WTC11 (cell line): ENCODE data around the gene SLC38A3.

ENCODE experiments used
- FOXP1 ChIP-seq: sonication (generic); formaldehyde crosslinking; IDR thresholded peaks from 2 replicates; pipeline ENCODE4 v1.8.0; 2022; ENCODE audit warnings: missing genetic modification reagents, mild to moderate bottlenecking, moderate library complexity, borderline replicate concordance
- JUN ChIP-seq: sonication (generic); formaldehyde crosslinking; IDR thresholded peaks from 2 replicates; pipeline ENCODE4 v1.8.0; 2023; ENCODE audit warnings: mild to moderate bottlenecking, missing genetic modification reagents
- NR1H2 ChIP-seq: sonication (generic); formaldehyde crosslinking; IDR thresholded peaks from 2 replicates; pipeline ENCODE4 v1.9.0; 2021; ENCODE audit warnings: mild to moderate bottlenecking, moderate library complexity, missing genetic modification reagents
- TF ChIP-seq, protein P1 (sequence below): fragments of 200-600 bp; IDR thresholded peaks from 2 replicates; pipeline ENCODE4 v1.8.0; 2022; ENCODE audit warnings: antibody characterized with exemption
- TF ChIP-seq, protein P2 (sequence below): sonication (generic); formaldehyde crosslinking; IDR thresholded peaks from 2 replicates; pipeline ENCODE4 v1.8.0; 2022; ENCODE audit warnings: mild to moderate bottlenecking, missing genetic modification reagents
- TF ChIP-seq, protein P3 (sequence below): sonication (generic); formaldehyde crosslinking; IDR thresholded peaks from 2 replicates; pipeline ENCODE4 v1.8.1; 2022; ENCODE audit warnings: low read depth, missing genetic modification reagents, borderline replicate concordance
- TF ChIP-seq, protein P4 (sequence below): sonication (generic); formaldehyde crosslinking; IDR thresholded peaks from 2 replicates; pipeline ENCODE4 v1.8.0; 2022; ENCODE audit warnings: mild to moderate bottlenecking, missing genetic modification reagents

DNA sequence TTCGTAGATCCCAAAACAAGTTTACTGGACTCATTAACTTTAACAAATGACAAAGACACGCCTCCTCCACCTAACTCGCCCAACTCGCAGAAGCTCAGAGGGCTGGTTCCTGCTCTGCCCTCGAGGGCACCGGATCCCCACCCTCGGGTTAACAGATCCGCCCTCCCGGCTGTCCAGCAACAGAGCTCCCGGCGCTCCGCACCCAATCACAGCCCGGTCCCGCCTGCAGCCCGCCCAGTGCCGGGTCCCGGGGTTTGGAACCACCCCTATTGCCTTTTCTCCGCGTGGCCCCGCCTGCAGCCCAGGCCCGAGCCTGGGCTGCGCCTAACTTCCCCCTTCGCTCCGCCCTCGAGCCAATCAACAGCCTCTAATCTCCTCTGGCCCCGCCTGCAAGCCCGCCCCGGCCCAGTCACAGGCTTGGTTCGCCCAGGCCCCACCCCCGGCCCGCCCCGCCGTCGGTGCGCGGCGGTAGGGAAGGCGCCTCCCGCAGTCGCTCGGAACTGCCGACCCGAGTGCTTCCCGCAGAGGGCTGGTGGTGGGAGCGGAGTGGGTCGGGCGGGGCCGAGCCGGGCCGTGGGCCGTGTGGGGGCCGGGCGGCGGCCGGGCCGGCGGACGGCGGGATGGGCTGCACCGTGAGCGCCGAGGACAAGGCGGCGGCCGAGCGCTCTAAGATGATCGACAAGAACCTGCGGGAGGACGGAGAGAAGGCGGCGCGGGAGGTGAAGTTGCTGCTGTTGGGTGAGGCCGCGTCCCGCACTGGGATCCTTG, 30.8 kb downstream of the SLC38A3 start, which contains the start of gene GNAI2:
- TF ChIP-seq, protein P1, sequence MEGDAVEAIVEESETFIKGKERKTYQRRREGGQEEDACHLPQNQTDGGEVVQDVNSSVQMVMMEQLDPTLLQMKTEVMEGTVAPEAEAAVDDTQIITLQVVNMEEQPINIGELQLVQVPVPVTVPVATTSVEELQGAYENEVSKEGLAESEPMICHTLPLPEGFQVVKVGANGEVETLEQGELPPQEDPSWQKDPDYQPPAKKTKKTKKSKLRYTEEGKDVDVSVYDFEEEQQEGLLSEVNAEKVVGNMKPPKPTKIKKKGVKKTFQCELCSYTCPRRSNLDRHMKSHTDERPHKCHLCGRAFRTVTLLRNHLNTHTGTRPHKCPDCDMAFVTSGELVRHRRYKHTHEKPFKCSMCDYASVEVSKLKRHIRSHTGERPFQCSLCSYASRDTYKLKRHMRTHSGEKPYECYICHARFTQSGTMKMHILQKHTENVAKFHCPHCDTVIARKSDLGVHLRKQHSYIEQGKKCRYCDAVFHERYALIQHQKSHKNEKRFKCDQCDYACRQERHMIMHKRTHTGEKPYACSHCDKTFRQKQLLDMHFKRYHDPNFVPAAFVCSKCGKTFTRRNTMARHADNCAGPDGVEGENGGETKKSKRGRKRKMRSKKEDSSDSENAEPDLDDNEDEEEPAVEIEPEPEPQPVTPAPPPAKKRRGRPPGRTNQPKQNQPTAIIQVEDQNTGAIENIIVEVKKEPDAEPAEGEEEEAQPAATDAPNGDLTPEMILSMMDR, result no peak
- TF ChIP-seq, protein P2, sequence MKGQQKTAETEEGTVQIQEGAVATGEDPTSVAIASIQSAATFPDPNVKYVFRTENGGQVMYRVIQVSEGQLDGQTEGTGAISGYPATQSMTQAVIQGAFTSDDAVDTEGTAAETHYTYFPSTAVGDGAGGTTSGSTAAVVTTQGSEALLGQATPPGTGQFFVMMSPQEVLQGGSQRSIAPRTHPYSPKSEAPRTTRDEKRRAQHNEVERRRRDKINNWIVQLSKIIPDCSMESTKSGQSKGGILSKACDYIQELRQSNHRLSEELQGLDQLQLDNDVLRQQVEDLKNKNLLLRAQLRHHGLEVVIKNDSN (CRISPR knock-in tag), result no peak
- TF ChIP-seq, protein P3, sequence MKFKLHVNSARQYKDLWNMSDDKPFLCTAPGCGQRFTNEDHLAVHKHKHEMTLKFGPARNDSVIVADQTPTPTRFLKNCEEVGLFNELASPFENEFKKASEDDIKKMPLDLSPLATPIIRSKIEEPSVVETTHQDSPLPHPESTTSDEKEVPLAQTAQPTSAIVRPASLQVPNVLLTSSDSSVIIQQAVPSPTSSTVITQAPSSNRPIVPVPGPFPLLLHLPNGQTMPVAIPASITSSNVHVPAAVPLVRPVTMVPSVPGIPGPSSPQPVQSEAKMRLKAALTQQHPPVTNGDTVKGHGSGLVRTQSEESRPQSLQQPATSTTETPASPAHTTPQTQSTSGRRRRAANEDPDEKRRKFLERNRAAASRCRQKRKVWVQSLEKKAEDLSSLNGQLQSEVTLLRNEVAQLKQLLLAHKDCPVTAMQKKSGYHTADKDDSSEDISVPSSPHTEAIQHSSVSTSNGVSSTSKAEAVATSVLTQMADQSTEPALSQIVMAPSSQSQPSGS (CRISPR knock-in tag), result no peak
- no peak for TF ChIP-seq NR1H2 (CRISPR knock-in tag)
- TF ChIP-seq JUN, result no peak
- TF ChIP-seq, protein P4, sequence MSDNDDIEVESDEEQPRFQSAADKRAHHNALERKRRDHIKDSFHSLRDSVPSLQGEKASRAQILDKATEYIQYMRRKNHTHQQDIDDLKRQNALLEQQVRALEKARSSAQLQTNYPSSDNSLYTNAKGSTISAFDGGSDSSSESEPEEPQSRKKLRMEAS (CRISPR knock-in tag), result no peak
- peak; percentile 62 for TF ChIP-seq FOXP1 (CRISPR knock-in tag)
